Parathyroid adenoma (tissue), 2 donors: Measurements from ENCODE around the gene INPP5A.

Source experiments
- H2AFZ ChIP-seq: fragments of 300-600 bp; sonication (generic); one replicate; pipeline ENCODE4 v1.7.0; 2017; ENCODE audit warnings: antibody characterized with exemption, mild to moderate bottlenecking
- H3K27ac ChIP-seq: fragments of 300-600 bp; sonication (generic); one replicate; pipeline ENCODE4 v1.7.0; 2017
- H3K27me3 ChIP-seq: fragments of 300-600 bp; sonication (generic); one replicate; pipeline ENCODE4 v1.7.0; 2017; ENCODE audit warnings: low read length; ENCODE audit not compliant: control insufficient read depth, insufficient read depth
- H3K36me3 ChIP-seq: fragments of 300-600 bp; sonication (generic); one replicate; pipeline ENCODE4 v1.7.0; 2017; ENCODE audit warnings: low read length; ENCODE audit not compliant: control insufficient read depth, insufficient read depth
- H3K4me1 ChIP-seq: fragments of 300-600 bp; sonication (generic); one replicate; pipeline ENCODE4 v1.7.0; 2017; ENCODE audit warnings: control low read depth
- H3K4me2 ChIP-seq: fragments of 300-600 bp; sonication (generic); one replicate; pipeline ENCODE4 v1.7.0; 2017; ENCODE audit warnings: low read length
- H3K4me3 ChIP-seq: fragments of 300-600 bp; sonication (generic); one replicate; pipeline ENCODE4 v1.7.0; 2017; ENCODE audit warnings: low read depth, low read length
- H3K79me2 ChIP-seq: fragments of 300-600 bp; sonication (generic); one replicate; pipeline ENCODE4 v1.7.0; 2017; ENCODE audit warnings: control low read depth
- H3K9ac ChIP-seq: fragments of 300-600 bp; sonication (generic); one replicate; pipeline ENCODE4 v1.7.0; 2017; ENCODE audit warnings: mild to moderate bottlenecking
- H3K9me3 ChIP-seq: fragments of 300-600 bp; sonication (generic); one replicate; pipeline ENCODE4 v1.7.0; 2017; ENCODE audit warnings: low read length; ENCODE audit not compliant: control insufficient read depth
- TF ChIP-seq, protein P1 (sequence below): fragments of 300-600 bp; sonication (generic); IDR thresholded peaks from one replicate; pipeline ENCODE4 v1.7.0; 2017; ENCODE audit warnings: antibody characterized with exemption, mild to moderate bottlenecking
- donor health status: primary hyperparathyroidism.

INPP5A gene

GRCh38 chr10:132543916-132544743 is 6.5 kb downstream of the INPP5A start:
- Histone ChIP-seq H3K4me1 (peaks cover 10% of the 10 kb centered on the region), H3K27me3 (no peaks in the 10 kb centered on the region), H3K9me3 (no peaks in the 10 kb centered on the region), H3K4me2 (no peak overlapping the region), H3K27ac (no peak overlapping the region), H2AFZ (no peak overlapping the region), H3K4me3 (no peak overlapping the region), H3K9ac (no peak overlapping the region), H3K79me2 (peaks cover 82% of the 10 kb centered on the region), H3K36me3 (no peaks in the 10 kb centered on the region)
- TF ChIP-seq, protein P1, sequence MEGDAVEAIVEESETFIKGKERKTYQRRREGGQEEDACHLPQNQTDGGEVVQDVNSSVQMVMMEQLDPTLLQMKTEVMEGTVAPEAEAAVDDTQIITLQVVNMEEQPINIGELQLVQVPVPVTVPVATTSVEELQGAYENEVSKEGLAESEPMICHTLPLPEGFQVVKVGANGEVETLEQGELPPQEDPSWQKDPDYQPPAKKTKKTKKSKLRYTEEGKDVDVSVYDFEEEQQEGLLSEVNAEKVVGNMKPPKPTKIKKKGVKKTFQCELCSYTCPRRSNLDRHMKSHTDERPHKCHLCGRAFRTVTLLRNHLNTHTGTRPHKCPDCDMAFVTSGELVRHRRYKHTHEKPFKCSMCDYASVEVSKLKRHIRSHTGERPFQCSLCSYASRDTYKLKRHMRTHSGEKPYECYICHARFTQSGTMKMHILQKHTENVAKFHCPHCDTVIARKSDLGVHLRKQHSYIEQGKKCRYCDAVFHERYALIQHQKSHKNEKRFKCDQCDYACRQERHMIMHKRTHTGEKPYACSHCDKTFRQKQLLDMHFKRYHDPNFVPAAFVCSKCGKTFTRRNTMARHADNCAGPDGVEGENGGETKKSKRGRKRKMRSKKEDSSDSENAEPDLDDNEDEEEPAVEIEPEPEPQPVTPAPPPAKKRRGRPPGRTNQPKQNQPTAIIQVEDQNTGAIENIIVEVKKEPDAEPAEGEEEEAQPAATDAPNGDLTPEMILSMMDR, result no peak

DNA sequence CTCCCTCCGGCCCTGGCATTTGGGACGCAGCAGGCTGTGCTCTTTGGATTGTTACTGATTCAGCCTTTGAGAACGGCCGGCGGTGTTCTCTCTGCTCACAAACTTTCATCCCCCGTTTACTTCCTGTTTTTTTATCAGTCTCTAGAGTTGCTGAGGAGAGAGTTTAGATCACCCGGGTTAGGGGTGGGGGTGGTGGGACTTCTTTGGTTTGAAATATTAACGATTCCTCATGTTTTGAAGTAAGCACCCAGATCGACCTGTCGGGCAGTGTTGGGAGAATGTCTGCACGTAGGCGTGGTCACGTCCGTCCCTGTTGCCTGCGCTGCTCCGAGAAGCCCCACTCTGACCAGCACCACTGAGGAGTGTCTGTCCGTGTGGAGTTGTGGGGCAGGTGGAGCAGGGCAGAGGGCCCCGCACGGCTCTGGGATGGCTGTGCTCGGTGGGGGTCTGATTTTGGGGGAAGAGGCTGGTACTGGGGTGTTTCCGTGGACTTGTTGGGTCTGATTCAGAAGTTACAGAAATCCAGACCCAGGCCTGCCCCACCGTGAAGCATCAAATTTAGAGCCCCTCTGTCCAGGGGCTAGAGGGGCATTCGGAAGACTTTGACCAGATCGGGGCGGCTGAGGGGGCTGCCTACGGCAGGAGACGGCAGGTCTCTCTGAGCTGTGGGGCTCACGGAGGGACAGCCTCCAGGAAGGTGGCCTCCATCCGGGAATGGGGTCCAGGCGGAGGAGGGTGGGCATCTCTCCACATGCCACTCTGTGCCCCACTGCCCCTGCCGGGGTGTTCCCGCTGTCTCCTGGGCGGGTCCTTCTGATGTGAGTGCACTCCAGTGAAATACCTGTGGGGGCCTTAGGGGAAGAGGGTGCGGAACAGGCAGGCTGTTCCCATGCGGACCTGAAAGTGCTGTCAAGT is 7.4 kb downstream of the INPP5A start:
- Histone ChIP-seq H3K9me3 (no peaks in the 10 kb centered on the region), H3K4me2 (no peak overlapping the region), H3K9ac (no peak overlapping the region), H3K27me3 (no peaks in the 10 kb centered on the region), H3K4me3 (no peak overlapping the region), H2AFZ (no peak overlapping the region), H3K79me2 (peaks cover 89% of the 10 kb centered on the region), H3K36me3 (no peaks in the 10 kb centered on the region), H3K27ac (no peak overlapping the region), H3K4me1 (peaks cover 7% of the 10 kb centered on the region)
- TF ChIP-seq, protein P1, result no peak

- Histone ChIP-seq H3K36me3 (no peaks in the 10 kb centered on the region), H3K9me3 (no peaks in the 10 kb centered on the region), H3K27me3 (no peaks in the 10 kb centered on the region), H3K4me2 (no peak overlapping the region), H2AFZ (no peak overlapping the region), H3K9ac (no peak overlapping the region), H3K79me2 (peaks cover 95% of the 10 kb centered on the region), H3K4me1 (peaks cover 7% of the 10 kb centered on the region), H3K27ac (no peak overlapping the region), H3K4me3 (no peak overlapping the region)
- TF ChIP-seq, protein P1, result no peak
Observed at GRCh38 chr10:132545659-132546367, 8.2 kb downstream of the INPP5A start.

DNA sequence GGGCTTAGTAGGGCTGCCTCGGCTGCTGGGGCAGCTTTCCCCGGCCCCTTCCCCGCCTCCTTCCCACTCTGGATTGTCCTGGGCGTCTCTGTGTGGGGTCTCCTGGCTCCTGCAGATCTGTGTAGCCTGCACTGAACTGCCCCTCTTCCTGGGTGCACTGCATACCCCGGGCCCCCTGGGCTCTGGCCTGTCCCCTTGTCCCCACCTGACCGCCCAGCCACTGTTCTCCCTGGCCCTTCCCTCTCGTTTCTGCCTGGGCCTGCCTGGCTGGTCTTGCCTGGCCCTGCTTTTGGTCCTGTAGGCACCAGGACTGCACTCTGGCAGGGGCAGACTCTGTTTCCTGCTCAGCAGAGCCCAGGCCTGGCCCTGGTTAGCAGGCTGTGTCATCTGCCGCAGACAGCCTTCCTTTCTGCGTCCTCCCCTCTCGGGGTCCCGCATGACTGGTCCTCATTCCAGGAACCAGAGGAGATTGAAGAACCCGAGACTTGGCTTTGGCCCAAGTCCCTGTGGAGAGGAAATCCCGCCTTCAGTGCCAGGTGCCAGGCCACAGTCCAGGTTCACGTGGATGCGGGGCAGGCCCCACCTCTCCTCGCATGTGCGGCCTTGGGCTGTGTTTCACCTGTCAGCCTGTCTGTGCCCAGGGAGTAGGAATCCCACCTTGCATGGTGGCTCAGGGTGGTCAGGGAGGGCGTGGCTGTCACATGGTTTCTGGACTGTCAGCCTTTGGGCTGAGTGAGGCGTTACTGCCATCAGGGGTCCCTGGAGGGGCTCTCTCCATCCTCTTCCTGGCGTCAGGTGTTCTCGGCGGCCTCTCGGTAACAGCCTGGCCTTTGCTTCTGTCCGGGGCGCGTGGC is 9.2 kb downstream of the INPP5A start:
- Histone ChIP-seq H2AFZ (no peak overlapping the region), H3K27ac (no peak overlapping the region), H3K4me3 (no peak overlapping the region), H3K4me1 (peaks cover 7% of the 10 kb centered on the region), H3K9me3 (no peaks in the 10 kb centered on the region), H3K36me3 (no peaks in the 10 kb centered on the region), H3K4me2 (no peak overlapping the region), H3K79me2 (peaks cover 94% of the 10 kb centered on the region), H3K27me3 (no peaks in the 10 kb centered on the region), H3K9ac (no peak overlapping the region)
- TF ChIP-seq, protein P1, result no peak
